Liver (tissue), 9 donors: ENCODE results near the gene ADCY3. TPM values are rescaled to one million over a fixed set of nuclear protein-coding genes. Genes with fewer than 3 reads are reported as not detected.

Experiments
- DNase-seq: peaks from one replicate; pipeline ENCODE4 v3.0.0-alpha.2; 2017; ENCODE audit warnings: low spot score
- H3K27ac ChIP-seq, 2 donors: one replicate each; pipeline ENCODE4 v1.7.0; 2013; ENCODE audit warnings: inconsistent platforms in 2 of 2, low read length in 2 of 2, control low read depth in 1 of 2, low read depth in 1 of 2, mild to moderate bottlenecking in 1 of 2
- H3K27me3 ChIP-seq, 4 donors: one replicate each; pipeline versions ENCODE4 v1.6.1 to v1.7.0; 2013; ENCODE audit warnings: low read length in 3 of 4, inconsistent platforms in 1 of 4, mild to moderate bottlenecking in 1 of 4, moderate library complexity in 1 of 4; ENCODE audit not compliant: control insufficient read depth in 4 of 4, insufficient read depth in 4 of 4
- H3K36me3 ChIP-seq, 4 donors: one replicate each; pipeline versions ENCODE4 v1.6.1 to v1.7.0; 2013; ENCODE audit warnings: low read length in 3 of 4, mild to moderate bottlenecking in 3 of 4, low read depth in 1 of 4, moderate library complexity in 1 of 4; ENCODE audit not compliant: control insufficient read depth in 4 of 4, insufficient read depth in 3 of 4
- H3K4me1 ChIP-seq, 4 donors: one replicate each; pipeline versions ENCODE4 v1.6.1 to v1.7.0; 2013; ENCODE audit warnings: low read length in 3 of 4, mild to moderate bottlenecking in 3 of 4, moderate library complexity in 1 of 4; ENCODE audit not compliant: control insufficient read depth in 4 of 4, insufficient read depth in 4 of 4
- H3K4me3 ChIP-seq, 3 donors: one replicate each; pipeline versions ENCODE4 v1.6.1 to v1.7.0; 2013; ENCODE audit warnings: low read length in 3 of 3, control low read depth in 1 of 3, low read depth in 1 of 3, mild to moderate bottlenecking in 1 of 3
- H3K9ac ChIP-seq, 2 donors: one replicate each; pipeline ENCODE4 v1.7.0; 2013; ENCODE audit warnings: low read length in 2 of 2, mild to moderate bottlenecking in 2 of 2, moderate library complexity in 2 of 2, control low read depth in 1 of 2, low read depth in 1 of 2
- H3K9me3 ChIP-seq, 4 donors: one replicate each; pipeline versions ENCODE4 v1.6.1 to v1.7.0; 2013; ENCODE audit warnings: low read length in 3 of 4; ENCODE audit not compliant: control insufficient read depth in 4 of 4
- ATF3 ChIP-seq: IDR thresholded peaks from 2 replicates; pipeline ENCODE4 v1.6.1; 2016; ENCODE audit warnings: antibody characterized with exemption
- CTCF ChIP-seq: fragments of 150-350 bp; IDR thresholded peaks from 2 replicates; pipeline ENCODE4 v1.5.1; 2017; ENCODE audit warnings: improper control_type of control experiment, low read depth, low read length; ENCODE audit not compliant: missing input control
- EGR1 ChIP-seq, 2 donors: IDR thresholded peaks; 2 replicates each; pipeline ENCODE4 v1.6.1; 2016 to 2018; ENCODE audit warnings: antibody characterized with exemption in 2 of 2, low read depth in 2 of 2
- FOXA2 ChIP-seq: IDR thresholded peaks from 2 replicates; pipeline ENCODE4 v1.6.1; 2016; ENCODE audit warnings: antibody characterized with exemption
- GABPA ChIP-seq, 2 donors: IDR thresholded peaks in 1 of 2; conservative IDR thresholded peaks in 1 of 2; 2 replicates each; pipeline ENCODE4 v1.6.1; 2016; ENCODE audit warnings: antibody characterized with exemption in 2 of 2, mild to moderate bottlenecking in 1 of 2, moderate library complexity in 1 of 2
- HNF4A ChIP-seq, 2 donors: conservative IDR thresholded peaks; 2 replicates each; pipeline ENCODE4 v1.6.1; 2016; ENCODE audit warnings: antibody characterized with exemption in 2 of 2, mild to moderate bottlenecking in 2 of 2
- HNF4G ChIP-seq: IDR thresholded peaks from 2 replicates; pipeline ENCODE4 v1.6.1; 2016; ENCODE audit warnings: antibody characterized with exemption
- JUND ChIP-seq, 2 donors: IDR thresholded peaks; 2 replicates each; pipeline ENCODE4 v1.6.1; 2016; ENCODE audit warnings: antibody characterized with exemption in 2 of 2
- MAX ChIP-seq: IDR thresholded peaks from 2 replicates; pipeline ENCODE4 v1.6.1; 2016; ENCODE audit warnings: antibody characterized with exemption
- NR2F2 ChIP-seq: IDR thresholded peaks from 2 replicates; pipeline ENCODE4 v1.6.1; 2016; ENCODE audit warnings: antibody characterized with exemption
- RAD21 ChIP-seq, 2 donors: IDR thresholded peaks; 2 replicates each; pipeline ENCODE4 v1.6.1; 2016; ENCODE audit warnings: antibody characterized with exemption in 2 of 2, mild to moderate bottlenecking in 2 of 2
- REST ChIP-seq: IDR thresholded peaks from 2 replicates; pipeline ENCODE4 v1.6.1; 2016; ENCODE audit warnings: antibody characterized with exemption, mild to moderate bottlenecking
- RXRA ChIP-seq, 2 donors: IDR thresholded peaks; 2 replicates each; pipeline ENCODE4 v1.6.1; 2017 to 2018; ENCODE audit warnings: antibody characterized with exemption in 2 of 2, mild to moderate bottlenecking in 1 of 2
- SP1 ChIP-seq: IDR thresholded peaks from 2 replicates; pipeline ENCODE4 v1.6.1; 2018; ENCODE audit warnings: antibody characterized with exemption, mild to moderate bottlenecking
- TAF1 ChIP-seq: conservative IDR thresholded peaks from 2 replicates; pipeline ENCODE4 v1.6.1; 2016; ENCODE audit warnings: antibody characterized with exemption, mild to moderate bottlenecking
- YY1 ChIP-seq: IDR thresholded peaks from 2 replicates; pipeline ENCODE4 v1.6.1; 2016; ENCODE audit warnings: antibody characterized with exemption, mild to moderate bottlenecking
- ZBTB33 ChIP-seq: IDR thresholded peaks from 2 replicates; pipeline ENCODE4 v1.6.1; 2016; ENCODE audit warnings: antibody characterized with exemption
- WGBS: extraction: QIAGEN DNeasy Blood & Tissue Kit; methylation state at CpG from one replicate; pipeline ENCODE4 v1.1.7; 2013; 5-methylcytosine and 5-hydroxymethylcytosine counted together
- polyA plus RNA-seq, 2 donors: library from polyadenylated mRNA; stranded (reverse) in 1 of 2; unstranded in 1 of 2; fragments of 200-250 nt in 1 of 2; fragments of >200 nt in 1 of 2; fragmentation: Nextera tagmentation in 1 of 2; extraction: Ambion mirVana in 1 of 2; gene quantifications; one replicate each; pipeline versions ENCODE4 v1.2.1 to v1.2.3, GENCODE V29; 2013 to 2015
- total RNA-seq, 2 donors: library from RNA; depleted of rRNA; stranded (reverse); fragments of >200 nt; gene quantifications; one replicate each; pipeline ENCODE4 v1.2.3, GENCODE V29; 2014
- donor health status: healthy.
- donor health status: healthy.
- donor health status: healthy.
- donor health status: healthy.
- donor health status: healthy.

Gene ADCY3
- total and polyA plus RNA-seq, 4 donors: 0.99 to 8.4 (median 6.4) TPM

- no peak for TF ChIP-seq CTCF
Observed at GRCh38 chr2:24820175-24820513, 99.9 kb downstream of the ADCY3 start (continued).

GRCh38 chr2:24819442-24820174 is 100.4 kb downstream of the ADCY3 start:
- Histone ChIP-seq H3K4me3 (no peak overlapping the region), H3K9me3 (no peaks in the 10 kb centered on the region), H3K4me1 (no peaks in the 10 kb centered on the region), H3K27ac (no peak overlapping the region), H3K36me3 (peaks cover 0 to 14% (median 2%) of the 10 kb centered on the region in 4 donors), H3K27me3 (no peaks in the 10 kb centered on the region), H3K9ac (no peak overlapping the region)
- 94% methylated on average over 21 of the region's 21 CpGs for WGBS
- no peak for DNase-seq
- TF ChIP-seq ATF3 (no peak), JUND (IDR thresholded peaks at IDR 0.05) (no peak), FOXA2 (no peak), REST (no peak), SP1 (no peak), TAF1 (no peak), GABPA (IDR thresholded peaks at IDR 0.05 in 1 of 2, conservative IDR thresholded peaks at IDR 0.05 in 1 of 2) (no peak), EGR1 (IDR thresholded peaks at IDR 0.05; ENCODE audit: low read depth in 2 of 2) (no peak), NR2F2 (no peak), CTCF (no peak), RXRA (IDR thresholded peaks at IDR 0.05) (no peak), YY1 (no peak), HNF4A (conservative IDR thresholded peaks at IDR 0.05) (no peak), RAD21 (IDR thresholded peaks at IDR 0.05) (no peak), HNF4G (no peak), MAX (no peak), ZBTB33 (no peak)
